HG02588 (cell line): ENCODE measurements around the gene MTRF1L.
"Not testable (repeated sequence)": the region's sequence is repeated elsewhere in the genome, so short reads cannot be mapped to it uniquely, and the experiment has no call there.

Experiments
- ATAC-seq: cut with Tn5 transposase; IDR thresholded peaks from one replicate; pipeline ENCODE4 v1.9.1; 2021; ENCODE audit warnings: mild to moderate bottlenecking, moderate library complexity; ENCODE audit not compliant: unreplicated experiment

Gene MTRF1L

DNA sequence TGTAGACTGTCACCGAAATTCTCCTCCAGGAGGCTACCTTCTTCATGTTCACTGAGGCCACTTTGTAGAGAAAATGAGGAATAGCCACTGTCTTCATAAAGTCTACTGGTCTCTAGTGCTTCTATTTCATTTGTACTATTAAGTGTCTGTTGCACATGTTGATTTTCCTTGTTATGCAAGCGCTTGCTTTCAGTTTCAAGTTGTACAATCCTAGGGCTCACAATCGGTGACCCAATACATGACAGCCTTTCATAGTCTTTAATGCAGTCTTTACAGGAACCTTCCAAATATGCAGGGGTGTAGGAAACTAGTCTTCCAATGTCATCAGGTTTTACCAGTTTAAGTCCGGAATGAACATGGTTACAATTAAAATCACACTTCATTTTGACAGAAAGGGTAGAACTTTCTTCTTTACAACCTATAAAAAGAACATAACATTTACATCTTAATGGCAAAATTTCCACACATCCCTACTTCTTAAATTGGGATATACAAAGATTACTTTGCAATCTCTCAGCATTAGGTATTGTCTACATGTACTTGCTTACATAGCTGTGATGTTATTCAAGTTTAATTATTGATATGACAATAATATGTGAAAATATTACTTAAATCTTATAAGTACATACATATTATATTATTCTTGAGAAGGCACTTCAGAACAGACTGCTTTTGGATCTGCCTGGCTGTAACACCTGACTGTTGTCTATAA lies 27.1 kb downstream of the MTRF1L start:
- no peak for ATAC-seq

DNA sequence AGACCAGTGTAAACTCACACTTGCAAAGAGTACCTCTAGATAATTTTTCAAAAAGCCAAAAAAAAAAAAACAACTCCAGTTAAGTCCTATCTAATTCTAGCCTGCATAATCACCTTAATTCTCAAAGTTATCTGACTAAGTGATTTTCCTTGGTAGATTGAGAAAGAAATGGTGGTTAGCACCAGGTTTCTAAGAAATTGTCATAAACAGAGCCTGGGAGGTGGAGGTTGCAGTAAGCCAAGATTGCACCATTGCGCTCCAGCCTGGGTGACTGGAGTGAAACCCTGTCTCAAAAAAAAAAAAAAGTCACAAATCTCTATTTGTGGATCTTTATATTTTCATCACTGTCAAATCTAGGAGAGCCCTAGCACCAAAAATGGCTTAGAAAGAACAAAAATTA lies 28.6 kb downstream of the MTRF1L start:
- no peak for ATAC-seq

DNA sequence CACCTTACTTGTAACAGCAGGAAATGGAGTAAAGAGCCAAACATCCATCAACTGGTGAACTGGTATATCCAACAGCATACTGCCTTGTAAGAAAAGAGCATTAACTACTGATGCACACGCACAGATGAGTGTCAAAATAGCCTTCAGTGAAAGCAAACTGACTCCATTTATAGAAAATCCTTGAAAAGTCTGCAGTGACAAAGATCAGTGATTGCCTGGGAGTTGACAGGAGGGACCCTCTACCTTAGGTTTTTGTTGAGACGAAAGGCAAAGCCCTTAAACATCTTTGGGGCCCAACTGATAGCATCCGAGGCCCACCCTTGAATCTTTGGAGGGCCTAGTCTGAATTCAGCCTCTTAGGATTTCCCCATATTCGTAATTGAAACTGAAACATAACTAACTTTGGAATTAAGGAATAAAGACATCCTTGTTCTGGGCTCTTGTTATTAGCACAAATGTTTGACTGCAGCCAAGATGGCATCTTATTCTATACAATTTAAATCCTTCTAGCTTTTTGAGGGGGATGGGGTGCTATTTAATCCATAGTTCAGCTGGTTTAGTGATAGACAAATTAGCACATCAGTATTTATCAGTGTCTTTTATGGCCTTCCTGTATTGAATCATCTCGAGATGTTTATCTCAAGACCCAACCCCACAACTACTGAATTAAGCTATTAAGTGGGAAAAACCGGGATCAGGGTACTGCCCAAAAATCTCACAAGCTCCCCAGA lies 32.7 kb downstream of the MTRF1L start:
- no peak for ATAC-seq

DNA sequence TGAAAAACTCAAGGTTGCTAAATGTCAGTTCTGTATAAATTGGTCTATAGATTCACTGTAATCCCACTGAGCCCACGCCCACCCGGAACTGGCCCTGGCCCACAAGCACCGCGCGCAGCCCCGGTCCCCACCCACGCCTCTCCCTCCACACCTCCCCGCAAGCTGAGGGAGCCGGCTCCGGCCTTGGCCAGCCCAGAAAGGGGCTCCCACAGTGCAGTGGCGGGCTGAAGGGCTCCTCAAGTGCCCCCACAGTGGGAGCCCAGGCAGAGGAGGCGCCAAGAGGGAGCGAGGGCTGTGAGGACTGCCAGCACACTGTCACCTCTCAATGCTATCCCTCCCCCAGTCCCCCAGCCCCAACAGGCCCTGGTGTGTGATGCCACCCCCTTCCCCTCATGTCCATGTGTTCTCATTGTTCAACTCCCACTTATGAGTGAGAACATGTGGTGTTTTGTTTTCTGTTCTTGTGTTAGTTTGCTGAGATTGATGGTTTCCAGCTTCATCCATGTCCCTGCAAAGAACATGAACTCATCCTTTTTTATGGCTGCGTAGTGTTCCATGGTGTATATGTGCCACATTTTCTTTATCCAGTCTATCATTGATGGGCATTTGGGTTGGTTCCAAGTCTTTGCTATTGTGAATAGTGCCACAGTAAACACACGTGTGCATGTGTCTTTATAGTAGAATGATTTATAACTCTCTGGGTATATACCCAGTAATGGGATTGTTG lies 36.2 kb downstream of the MTRF1L start:
- not testable (repeated sequence) for ATAC-seq

DNA sequence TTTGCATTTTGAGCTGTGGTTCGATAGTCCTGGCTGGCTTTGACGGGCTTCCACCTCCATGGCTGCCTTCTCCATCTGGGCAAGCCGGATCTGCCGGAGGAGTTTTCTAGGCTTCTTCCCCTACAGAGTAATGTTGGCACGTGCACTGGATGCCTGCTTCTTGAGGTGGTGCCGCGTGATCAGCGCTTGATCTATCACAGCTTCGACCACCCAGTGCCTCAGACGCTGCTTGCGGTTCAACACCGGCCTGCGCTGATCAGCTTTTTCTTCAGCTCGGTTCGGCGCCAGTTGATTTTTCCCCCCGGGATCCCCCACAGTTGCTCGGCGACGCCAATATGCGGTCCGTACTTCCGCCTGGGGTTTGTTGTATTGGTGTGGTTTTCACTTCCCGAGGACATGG lies 43.2 kb downstream of the MTRF1L start:
- no peak for ATAC-seq

DNA sequence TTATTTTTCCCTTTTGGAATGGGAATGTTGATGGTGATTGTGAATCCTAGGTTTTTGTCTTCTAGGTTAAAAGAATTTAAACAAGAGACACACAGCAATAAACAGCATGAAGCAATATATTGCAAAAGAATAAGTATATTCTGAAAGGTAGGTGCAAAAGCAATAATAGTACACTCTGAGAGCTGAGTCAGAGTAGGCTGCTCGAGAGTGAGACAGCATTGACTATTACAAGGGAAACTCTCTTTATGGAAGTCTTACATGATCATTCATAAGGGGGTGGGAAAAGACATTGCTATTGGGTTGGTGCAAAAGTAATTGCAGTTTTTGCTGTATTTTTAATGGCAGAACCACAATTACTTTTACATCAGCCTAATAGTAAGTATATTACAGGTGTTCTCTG lies 44.7 kb downstream of the MTRF1L start:
- no peak for ATAC-seq

DNA sequence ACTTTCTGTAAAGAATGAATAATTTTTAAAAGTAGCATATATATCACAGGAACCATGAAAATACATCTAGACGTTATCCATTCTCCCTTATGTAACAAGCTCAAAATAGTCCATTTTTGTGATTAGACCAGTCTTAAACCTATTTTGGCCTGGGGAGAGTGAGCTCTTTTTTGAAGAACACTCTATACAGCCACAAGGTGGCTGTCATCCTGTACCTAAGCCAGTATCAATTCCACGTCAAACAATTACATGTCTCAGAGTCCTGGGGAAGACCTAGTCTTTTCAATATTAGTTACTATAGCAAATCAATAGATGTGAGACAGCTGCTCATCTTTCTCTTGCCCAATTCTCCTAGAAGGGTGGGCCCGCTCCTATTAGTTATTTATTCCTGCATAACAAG lies 48.1 kb downstream of the MTRF1L start:
- ATAC-seq, result peak; percentile 59

DNA sequence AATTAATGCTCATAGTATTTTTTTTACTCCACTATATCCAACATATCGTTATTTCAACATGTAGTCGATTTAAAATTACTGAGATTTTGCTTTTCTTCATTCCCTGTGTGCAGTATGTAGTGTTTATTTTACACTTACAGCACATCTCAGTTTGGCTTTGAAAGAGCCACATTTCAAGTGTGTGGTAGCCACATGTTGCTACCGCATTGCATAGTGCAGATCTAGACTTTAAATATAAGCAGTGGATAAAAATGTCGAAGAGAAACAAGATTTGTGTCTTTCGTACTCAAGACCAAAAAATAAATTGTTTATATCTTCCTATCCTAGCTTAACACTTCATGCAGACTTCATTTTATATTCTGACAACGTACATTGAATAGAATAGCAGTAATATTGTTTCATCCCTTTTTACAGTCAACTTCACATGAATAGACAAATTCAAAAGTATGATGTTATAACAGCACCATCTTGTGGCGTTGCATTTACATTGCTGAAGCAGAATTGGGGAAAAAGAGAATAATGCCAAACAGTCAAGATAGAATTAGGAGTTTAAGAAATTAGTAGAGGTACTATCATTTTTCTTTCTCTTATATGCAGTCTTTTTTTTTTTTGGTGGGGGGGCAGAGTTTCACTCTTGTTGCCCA lies 49.5 kb downstream of the MTRF1L start:
- no peak for ATAC-seq

DNA sequence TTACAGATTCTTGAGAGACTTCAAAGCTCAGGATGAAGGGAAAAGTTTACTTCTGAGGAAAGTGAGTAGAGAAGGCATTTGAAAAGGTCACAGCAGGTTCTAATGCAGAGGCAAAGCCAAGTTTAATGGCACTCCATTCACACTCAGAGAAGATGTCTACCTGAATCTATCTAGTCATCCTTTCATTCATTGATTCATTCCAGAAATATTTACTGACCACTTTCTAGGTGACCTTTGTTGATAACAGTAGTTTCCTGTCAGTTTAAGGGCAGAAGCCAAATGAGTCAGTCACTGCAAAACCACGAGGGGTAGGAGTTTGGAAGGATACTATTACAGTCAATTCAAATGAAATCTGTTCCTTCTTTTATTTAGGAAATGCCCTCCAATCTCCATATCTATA lies 50.5 kb downstream of the MTRF1L start:
- no peak for ATAC-seq

DNA sequence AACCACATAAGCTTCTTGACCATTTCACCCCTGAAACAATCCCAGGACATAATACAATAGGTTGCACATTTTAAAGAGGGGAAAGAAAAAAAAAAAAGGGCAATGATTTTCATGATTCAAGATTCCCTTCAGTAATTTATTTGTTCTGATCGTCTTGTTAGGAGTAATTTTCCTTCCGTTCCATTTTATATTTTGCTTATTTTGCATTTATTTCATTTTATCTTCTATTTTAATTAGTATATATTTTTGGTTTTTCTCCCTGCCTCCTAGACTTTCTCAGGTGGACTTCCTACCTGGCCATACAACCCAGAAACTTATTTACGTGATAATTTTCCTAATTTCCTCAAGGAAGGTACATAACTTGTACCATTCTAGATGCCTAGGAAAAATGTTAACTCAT lies 52.3 kb downstream of the MTRF1L start:
- no peak for ATAC-seq

DNA sequence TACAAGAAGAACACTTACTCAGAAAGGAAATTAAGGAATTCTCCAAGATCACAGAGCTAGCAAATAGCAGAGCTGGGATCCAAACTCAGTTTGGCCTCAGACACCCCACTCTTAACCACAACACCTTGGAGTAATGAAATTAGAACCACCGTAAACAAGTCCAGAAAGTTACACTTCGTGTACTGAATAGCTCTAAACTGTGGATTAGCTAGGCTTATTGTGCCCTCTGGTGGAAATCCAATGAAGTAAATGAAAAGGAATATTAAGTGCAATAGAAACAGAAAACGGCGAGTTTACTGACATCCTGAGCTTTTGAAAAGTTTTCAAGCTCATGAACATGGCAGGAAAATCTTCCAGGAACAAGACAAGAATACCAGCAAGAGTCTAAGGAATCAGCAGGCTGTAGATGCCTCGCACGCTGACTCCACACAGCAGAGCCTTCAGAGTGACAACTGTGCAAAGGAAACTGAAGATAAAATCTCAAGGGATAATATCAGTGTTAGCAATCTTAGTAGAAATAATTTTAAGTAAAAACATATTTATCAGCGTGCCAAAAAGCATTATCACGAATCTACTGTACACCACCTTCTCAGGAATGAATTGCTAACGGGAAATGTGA lies 54.2 kb downstream of the MTRF1L start:
- peak; percentile 73 for ATAC-seq

DNA sequence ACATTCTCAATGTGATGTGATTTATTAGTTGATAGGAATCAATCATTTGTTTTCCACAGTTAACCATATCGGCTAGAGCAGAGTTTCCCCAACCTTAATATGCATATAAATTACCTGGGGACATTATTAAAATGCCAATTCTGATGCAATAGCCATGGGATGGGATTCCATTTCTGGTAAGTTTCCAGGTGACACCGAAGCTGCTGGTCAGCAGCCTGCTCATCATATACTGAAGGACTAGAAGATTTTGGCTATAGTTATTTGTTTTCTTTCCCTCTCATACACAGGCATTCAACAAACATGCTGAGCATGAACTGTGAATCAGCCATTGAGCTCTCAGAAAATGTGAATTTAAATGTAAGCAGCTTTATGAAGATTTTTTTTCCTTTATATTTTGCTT lies 55.5 kb downstream of the MTRF1L start:
- ATAC-seq, result no peak

DNA sequence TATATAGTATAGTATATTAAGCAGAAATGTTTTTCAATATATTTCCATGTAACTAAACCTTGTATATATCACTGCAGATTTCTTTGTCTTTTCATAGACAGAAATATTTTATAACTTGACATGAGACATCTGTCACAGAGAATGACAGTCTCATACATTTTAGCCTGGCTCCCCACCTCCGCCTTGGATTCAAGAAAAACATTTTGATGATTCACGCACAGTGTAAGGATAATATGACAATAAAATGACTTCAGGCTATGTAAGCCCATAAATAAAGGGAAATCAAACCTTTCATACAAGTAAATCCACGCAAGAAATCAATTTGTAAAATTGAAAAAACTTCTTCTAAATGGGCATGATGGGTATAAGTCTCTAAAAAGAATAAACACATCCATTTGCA lies 56.0 kb downstream of the MTRF1L start:
- ATAC-seq, result no peak

DNA sequence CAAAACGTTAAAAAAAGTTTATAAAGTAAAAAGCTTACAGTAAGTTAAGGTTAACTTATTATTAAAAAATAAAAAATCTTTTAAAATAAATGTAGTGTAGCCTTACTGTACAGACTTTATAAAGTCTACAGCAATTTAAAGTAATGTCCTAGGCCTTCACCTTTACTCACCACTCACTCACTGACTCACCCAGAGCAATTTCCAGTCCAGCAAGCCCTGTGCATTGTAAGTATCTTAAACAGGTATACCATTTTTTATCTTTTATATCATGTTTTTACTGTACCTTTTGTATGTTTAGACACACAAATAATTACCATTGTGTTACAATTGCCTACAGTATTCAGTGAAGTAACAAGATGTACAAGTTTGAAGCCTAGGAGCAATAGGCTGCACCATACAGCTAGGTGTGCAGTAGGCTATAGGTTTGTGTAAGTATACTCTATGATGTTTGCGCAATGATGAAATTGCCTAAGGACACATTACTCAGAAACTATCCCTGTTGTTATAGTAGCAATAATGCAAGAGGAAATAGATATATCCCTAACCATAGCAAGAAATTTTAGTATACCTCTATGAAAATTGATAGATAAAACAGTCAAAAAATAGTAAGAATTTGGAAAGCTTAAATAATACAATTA lies 59.1 kb downstream of the MTRF1L start:
- no peak for ATAC-seq

DNA sequence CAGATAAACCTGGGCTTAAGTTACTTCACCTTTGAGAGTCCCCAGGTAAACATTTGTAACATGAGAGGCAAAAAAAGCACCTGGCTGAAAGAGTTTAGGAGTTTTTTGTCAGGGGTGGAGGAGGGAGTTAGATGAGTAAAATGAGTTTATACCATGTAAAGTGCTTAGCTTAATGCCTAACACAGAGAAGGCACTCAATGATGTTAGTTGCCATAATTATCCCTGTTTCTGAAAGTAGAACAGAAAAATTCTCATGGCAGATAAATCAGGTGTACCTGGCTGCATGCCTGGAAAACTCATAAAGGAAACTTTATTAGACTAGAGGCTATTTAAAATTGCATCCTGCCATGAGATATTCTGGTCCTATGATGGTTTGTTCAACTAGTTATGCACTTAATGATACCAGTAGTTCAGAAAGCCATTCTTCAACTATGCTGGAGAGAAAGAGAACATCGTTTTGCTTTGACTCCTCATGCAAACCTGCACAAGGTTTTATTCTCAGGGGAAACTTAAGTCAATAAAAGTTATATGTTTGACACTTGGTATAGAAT lies 60.1 kb downstream of the MTRF1L start:
- no peak for ATAC-seq

DNA sequence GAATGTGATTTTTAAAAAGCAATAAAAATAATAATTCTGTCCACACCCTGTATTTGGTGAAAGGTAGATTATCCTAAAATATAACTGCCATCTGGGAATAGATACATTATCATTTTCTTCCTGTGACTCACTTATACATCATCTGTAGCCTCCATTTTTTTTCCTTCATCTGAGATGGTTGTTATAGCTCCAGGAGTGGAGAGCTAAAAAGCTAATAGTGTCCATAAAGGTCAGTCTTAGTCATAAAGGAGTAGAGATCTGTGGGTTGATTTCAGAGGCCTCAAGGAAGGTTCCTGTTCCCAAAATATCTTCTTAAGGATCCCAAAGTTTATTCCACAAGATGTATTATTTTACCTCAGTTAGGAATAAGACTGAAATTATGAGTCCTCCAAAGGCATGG lies 60.8 kb downstream of the MTRF1L start:
- no peak for ATAC-seq
